K562 (cell line): Measurements from ENCODE around the gene SPAG9. TPM values are rescaled to one million over a fixed set of nuclear protein-coding genes. Genes with fewer than 3 reads are reported as not detected.
A peak's percentile ranks its signal among the peaks of the same experiment; 100 is the strongest.

ENCODE experiments used
- AFF1 ChIP-seq, 2 experiments: fragments of 450-650 bp; IDR thresholded peaks; 2 replicates each; pipeline ENCODE4 v1.6.1; 2018; ENCODE audit warnings: mild to moderate bottlenecking in 2 of 2, low read depth in 1 of 2; ENCODE audit not compliant: partially characterized antibody in 2 of 2
- ESRRA ChIP-seq: fragments of 450-650 bp; IDR thresholded peaks from 2 replicates; pipeline ENCODE4 v1.6.1; 2014; ENCODE audit warnings: low read depth, mild to moderate bottlenecking, moderate library complexity, borderline replicate concordance
- KAT7 ChIP-seq: sonication (generic); formaldehyde crosslinking; IDR thresholded peaks from 2 replicates; pipeline ENCODE4 v1.8.0; 2022; ENCODE audit warnings: missing genetic modification reagents, mild to moderate bottlenecking, borderline replicate concordance
- KDM2B ChIP-seq: fragments of 250-450 bp; sonication (Bioruptor Pico); IDR thresholded peaks from 2 replicates; pipeline ENCODE4 v1.8.0; 2021; ENCODE audit warnings: mild to moderate bottlenecking, moderate library complexity
- KDM5B ChIP-seq: fragments of 200-600 bp; sonication (generic); IDR thresholded peaks from 2 replicates; pipeline ENCODE4 v1.6.1; 2012; ENCODE audit warnings: low read depth, mild to moderate bottlenecking, moderate library complexity, low read length, control low read depth, inconsistent platforms; ENCODE audit not compliant: insufficient replicate concordance
- MED1 ChIP-seq: sonication (generic); formaldehyde crosslinking; IDR thresholded peaks from 2 replicates; pipeline ENCODE4 v1.8.1; 2023; ENCODE audit warnings: missing genetic modification reagents, borderline replicate concordance
- NEUROD1 ChIP-seq: fragments of 150-350 bp; IDR thresholded peaks from 2 replicates; pipeline ENCODE4 v1.6.1; 2014; ENCODE audit warnings: borderline replicate concordance, low read length, low read depth; ENCODE audit not compliant: partially characterized antibody
- POLR2A ChIP-seq: fragments of 450-650 bp; conservative IDR thresholded peaks from 2 replicates; pipeline ENCODE4 v1.6.1; 2016
- TGIF2 ChIP-seq: sonication (generic); formaldehyde crosslinking; IDR thresholded peaks from 2 replicates; pipeline ENCODE4 v1.8.1; 2022; ENCODE audit warnings: mild to moderate bottlenecking, missing genetic modification reagents, moderate library complexity
- TOE1 ChIP-seq, 2 experiments: fragments of 450-650 bp in 1 of 2; sonication (generic) in 1 of 2; formaldehyde crosslinking in 1 of 2; IDR thresholded peaks; 2 replicates each; pipeline versions ENCODE4 v1.7.1 to v1.8.0; 2016 to 2022; ENCODE audit warnings: borderline replicate concordance in 2 of 2, mild to moderate bottlenecking in 2 of 2, antibody characterized with exemption in 1 of 2, inconsistent platforms in 1 of 2, low read depth in 1 of 2, missing genetic modification reagents in 1 of 2, moderate library complexity in 1 of 2
- XRCC5 ChIP-seq: fragments of 200-400 bp; formaldehyde crosslinking; IDR thresholded peaks from 2 replicates; pipeline ENCODE4 v1.6.1; 2017; ENCODE audit warnings: low read depth, mild to moderate bottlenecking, low read length
- YBX1 ChIP-seq: fragments of 450-650 bp; IDR thresholded peaks from 2 replicates; pipeline ENCODE4 v1.7.1; 2016; ENCODE audit warnings: mild to moderate bottlenecking
- ZNF740 ChIP-seq, 3 experiments: fragments of 200-800 bp in 1 of 3; sonication (Bioruptor generic) in 1 of 3; sonication (generic) in 1 of 3; formaldehyde crosslinking in 1 of 3; IDR thresholded peaks; 2 replicates each; pipeline versions ENCODE4 v1.6.1 to v1.8.0; 2016 to 2022; ENCODE audit warnings: mild to moderate bottlenecking in 2 of 3, missing compliant biosample characterization in 2 of 3, missing genetic modification characterization in 2 of 3, missing genetic modification reagents in 1 of 3
- polyA plus RNA-seq, 8 experiments: library from polyadenylated mRNA; depleted of rRNA in 4 of 8; stranded (reverse) in 5 of 8; unstranded in 3 of 8; fragments of >200 nt; fragmentation: Nextera tagmentation in 2 of 8; fragmentation: Illumina TruSeq in 1 of 8; extraction: Ambion mirVana in 2 of 8; extraction: Trizol in 1 of 8; gene quantifications; 2 replicates each; pipeline versions ENCODE4 v1.2.1 to v1.2.3, GENCODE V29; 2011 to 2014; ENCODE audit warnings: inconsistent platforms in 1 of 8, missing spikeins in 1 of 8
- total RNA-seq, 7 experiments: library from RNA; depleted of rRNA in 6 of 7; stranded (reverse); fragments of >200 nt in 6 of 7; fragmentation: Illumina TruSeq in 2 of 7; extraction: Trizol in 2 of 7; gene quantifications; 2 replicates each; pipeline versions ENCODE4 v1.2.1 to v1.2.3, GENCODE V29; 2011 to 2021; ENCODE audit warnings: low replicate concordance in 1 of 7
- TF ChIP-seq, protein P1 (sequence below): fragments of 250-450 bp; sonication (Bioruptor Pico); IDR thresholded peaks from 2 replicates; pipeline ENCODE4 v1.6.1; 2021; ENCODE audit warnings: mild to moderate bottlenecking
- TF ChIP-seq, protein P2 (sequence below), 2 experiments: fragments of 450-650 bp in 1 of 2; sonication (generic) in 1 of 2; formaldehyde crosslinking in 1 of 2; IDR thresholded peaks in 1 of 2; conservative IDR thresholded peaks in 1 of 2; 2 replicates each; pipeline versions ENCODE4 v1.6.1 to v1.8.1; 2016 to 2023; ENCODE audit warnings: mild to moderate bottlenecking in 2 of 2, moderate library complexity in 2 of 2, inconsistent platforms in 1 of 2, missing genetic modification reagents in 1 of 2
- TF ChIP-seq, protein P3 (sequence below): fragments of 450-650 bp; formaldehyde crosslinking; IDR thresholded peaks from 2 replicates; pipeline ENCODE4 v1.4.0; 2020; ENCODE audit warnings: mild to moderate bottlenecking

The SPAG9 gene
- total and polyA plus RNA-seq, 9 of the 15 experiments (the other 6 are each of a cell fraction or from before 2014, with no cell fraction given) = 12.2 to 99.2 (median 58.2) TPM

DNA sequence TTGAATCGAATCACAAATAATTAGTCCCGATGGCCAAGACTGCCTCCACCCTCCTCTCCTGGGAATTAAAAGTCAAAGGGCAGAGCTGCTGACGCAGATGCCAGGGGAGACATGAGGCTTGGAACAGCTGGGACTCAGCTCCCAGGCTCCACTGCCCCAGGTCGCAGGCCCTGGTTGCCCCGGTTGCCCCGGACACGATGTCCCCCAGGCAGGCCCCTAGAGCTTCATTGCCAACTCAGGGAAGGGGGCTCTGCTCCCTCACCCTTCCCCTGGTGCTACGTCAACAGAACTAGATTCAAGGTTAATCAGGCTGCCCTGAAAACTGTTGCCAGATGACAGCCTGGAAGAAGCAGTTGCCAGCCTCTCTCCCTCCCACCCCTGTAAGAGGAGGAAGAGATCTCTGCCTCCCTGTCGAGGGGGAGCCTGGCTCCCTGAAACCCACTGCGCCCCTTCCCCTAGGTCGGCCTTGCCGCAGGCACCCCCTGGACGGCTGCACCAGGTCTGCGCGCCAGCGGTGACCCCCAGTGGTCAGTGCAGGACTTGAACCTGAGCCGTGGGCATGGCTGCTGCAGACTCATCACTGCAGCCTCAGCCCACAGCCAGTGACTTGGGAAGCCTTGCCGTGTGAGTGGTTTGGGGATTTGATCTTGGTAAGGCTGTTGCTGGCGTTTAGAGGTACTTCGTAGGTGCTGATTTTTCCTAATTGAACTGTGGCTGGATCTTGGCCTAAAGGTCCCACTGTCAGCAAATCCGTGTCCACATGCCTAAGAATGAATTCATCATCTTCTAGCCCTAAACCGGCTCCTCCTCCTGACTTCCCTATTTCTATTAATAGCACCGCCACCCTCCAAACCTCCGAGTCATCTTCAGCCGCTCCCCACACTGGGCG is 170.4 kb downstream of the SPAG9 start (continued):
- TF ChIP-seq, protein P1, sequence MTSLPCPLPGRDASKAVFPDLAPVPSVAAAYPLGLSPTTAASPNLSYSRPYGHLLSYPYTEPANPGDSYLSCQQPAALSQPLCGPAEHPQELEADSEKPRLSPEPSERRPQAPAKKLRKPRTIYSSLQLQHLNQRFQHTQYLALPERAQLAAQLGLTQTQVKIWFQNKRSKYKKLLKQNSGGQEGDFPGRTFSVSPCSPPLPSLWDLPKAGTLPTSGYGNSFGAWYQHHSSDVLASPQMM = no peak
- TF ChIP-seq ESRRA (peak; percentile 37; the same call in 1 of the 2 replicates), KDM5B (no peak), ZNF740 (CRISPR knock-in tag; IDR thresholded peaks at IDR 0.05) (no peak), ZNF740 (tag; IDR thresholded peaks at IDR 0.05) (no peak), KAT7 (CRISPR knock-in tag) (peak; percentile 57; the same call in 1 of the 2 replicates), NEUROD1 (peak; percentile 51), POLR2A (no peak), KDM2B (CRISPR knock-in tag) (no peak; the same call in 1 of the 2 replicates), AFF1 (IDR thresholded peaks at IDR 0.05; ENCODE audit: low read depth in 1 of 2, partially characterized antibody in 2 of 2) (peak in 1 of 2 experiments; percentile 40), TOE1 (IDR thresholded peaks at IDR 0.05; ENCODE audit: borderline replicate concordance) (peak; percentile 74), TOE1 (CRISPR knock-in tag; IDR thresholded peaks at IDR 0.05; ENCODE audit: borderline replicate concordance, low read depth) (no peak), TGIF2 (no peak), YBX1 (no peak), MED1 (CRISPR knock-in tag) (no peak), XRCC5 (peak; percentile 50; the same call in 1 of the 2 replicates)
- TF ChIP-seq, protein P2, sequence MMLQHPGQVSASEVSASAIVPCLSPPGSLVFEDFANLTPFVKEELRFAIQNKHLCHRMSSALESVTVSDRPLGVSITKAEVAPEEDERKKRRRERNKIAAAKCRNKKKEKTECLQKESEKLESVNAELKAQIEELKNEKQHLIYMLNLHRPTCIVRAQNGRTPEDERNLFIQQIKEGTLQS (IDR thresholded peaks at IDR 0.05) = peak; percentile 55; the same call in 1 of the 2 replicates
- TF ChIP-seq, protein P2 (CRISPR knock-in tag; conservative IDR thresholded peaks at IDR 0.05) = peak; percentile 59; the same call in 1 of the 2 replicates
- TF ChIP-seq, protein P3, sequence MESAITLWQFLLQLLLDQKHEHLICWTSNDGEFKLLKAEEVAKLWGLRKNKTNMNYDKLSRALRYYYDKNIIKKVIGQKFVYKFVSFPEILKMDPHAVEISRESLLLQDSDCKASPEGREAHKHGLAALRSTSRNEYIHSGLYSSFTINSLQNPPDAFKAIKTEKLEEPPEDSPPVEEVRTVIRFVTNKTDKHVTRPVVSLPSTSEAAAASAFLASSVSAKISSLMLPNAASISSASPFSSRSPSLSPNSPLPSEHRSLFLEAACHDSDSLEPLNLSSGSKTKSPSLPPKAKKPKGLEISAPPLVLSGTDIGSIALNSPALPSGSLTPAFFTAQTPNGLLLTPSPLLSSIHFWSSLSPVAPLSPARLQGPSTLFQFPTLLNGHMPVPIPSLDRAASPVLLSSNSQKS = no peak
